ENCODE data around the gene PAX5. TPM values are rescaled to one million over a fixed set of nuclear protein-coding genes. Genes with fewer than 3 reads are reported as not detected.

The PAX5 gene
- total and polyA plus RNA-seq, 2 of the 13 experiments (the other 11 are each of a cell fraction or from before 2014, with no cell fraction given) = not detected

- Histone ChIP-seq H3K79me2 (ENCODE audit: insufficient read depth, low read length) (no peaks in the 10 kb centered on the region), H3K27me3 (ENCODE audit: control insufficient read depth in 1 of 2, insufficient read depth in 2 of 2, low read length in 2 of 2) (peaks cover 1 to 43% of the 10 kb centered on the region in 2 experiments), H3K4me2 (ENCODE audit: low read depth, low read length) (no peak overlapping the region), H3K4me3 (replicated peaks in 1 of 3; ENCODE audit: insufficient read depth in 1 of 3, low read depth in 2 of 3, low read length in 3 of 3) (no peak overlapping the region), H3K4me1 (ENCODE audit: insufficient read depth, low read length) (no peaks in the 10 kb centered on the region), H3K36me3 (replicated peaks in 1 of 2; ENCODE audit: control insufficient read depth in 1 of 2, insufficient read depth in 2 of 2, low read length in 2 of 2) (no peaks in the 10 kb centered on the region), H3K9ac (ENCODE audit: insufficient read depth, low read depth, low read length) (no peak overlapping the region), H3K27ac (ENCODE audit: extremely low read length, insufficient read depth, low read length) (no peak overlapping the region), H2AFZ (ENCODE audit: low read length) (no peak overlapping the region), H4K20me1 (ENCODE audit: insufficient read depth, low read length) (no peaks in the 10 kb centered on the region), H3K9me3 (ENCODE audit: low read length) (no peaks in the 10 kb centered on the region)
- WGBS (ENCODE audit: low lambda C conversion rate) = 59% methylated on average over 21 of the region's 28 CpGs
- POLR2A ChIA-PET = no interaction called here
- no peak for DNase-seq (ENCODE audit: low spot score)
- intact Hi-C loops (cut with micrococcal nuclease; ENCODE audit: unreplicated experiment) = no loop called here
- ATAC-seq = no peak
- TF ChIP-seq NONO (IDR thresholded peaks at IDR 0.05) (no peak), NONO (CRISPR knock-in tag; conservative IDR thresholded peaks at IDR 0.05) (no peak), ZBTB44 (CRISPR knock-in tag; IDR thresholded peaks at IDR 0.05) (no peak), ZNF740 (CRISPR knock-in tag; IDR thresholded peaks at IDR 0.05) (no peak), ZNF407 (CRISPR knock-in tag; IDR thresholded peaks at IDR 0.05; ENCODE audit: not compliant biosample characterization) (no peak), HNF1B (CRISPR knock-in tag; IDR thresholded peaks at IDR 0.05) (no peak)
- in situ Hi-C loops (cut with HindIII; ENCODE audit: extremely low pct_ligation_motif_present, low pct_unique_long_range_greater_than_20kb) = no loop called here
- CTCF ChIA-PET (ENCODE audit: low intra/inter-chr PET ratio, low total read pairs) = no interaction called here
- no TSS peak for BruUV-seq (replicated peaks)
- no peak for FAIRE-seq
These were observed 94.2 kb downstream of the PAX5 start for GRCh38 chr9:36939655-36940499.

All from HepG2 (cell line).